GM06990 (cell line): Measurements from ENCODE around the gene NLRP1.

ENCODE experiments used
- DNase-seq: peaks from one replicate; pipeline ENCODE4 v3.0.0-alpha.2; 2011; ENCODE audit not compliant: insufficient read length; ENCODE audit errors: extremely low read depth
- H3K27me3 ChIP-seq: replicated peaks from 2 replicates; pipeline ENCODE4 v1.6.0; 2011; ENCODE audit warnings: low read length; ENCODE audit not compliant: control insufficient read depth, insufficient read depth
- H3K36me3 ChIP-seq: 2 replicates; pipeline ENCODE4 v1.5.1; 2011; ENCODE audit warnings: low read length; ENCODE audit not compliant: control insufficient read depth, insufficient read depth
- H3K4me3 ChIP-seq: replicated peaks from 2 replicates; pipeline ENCODE4 v1.5.1; 2011; ENCODE audit warnings: low read depth, mild to moderate bottlenecking, control low read depth, low read length
- CTCF ChIP-seq: IDR thresholded peaks from 2 replicates; pipeline ENCODE4 v1.5.1; 2011; ENCODE audit warnings: low read length, control low read depth, mild to moderate bottlenecking, inconsistent platforms; ENCODE audit not compliant: insufficient read depth, poor library complexity, severe bottlenecking

The NLRP1 gene

DNA sequence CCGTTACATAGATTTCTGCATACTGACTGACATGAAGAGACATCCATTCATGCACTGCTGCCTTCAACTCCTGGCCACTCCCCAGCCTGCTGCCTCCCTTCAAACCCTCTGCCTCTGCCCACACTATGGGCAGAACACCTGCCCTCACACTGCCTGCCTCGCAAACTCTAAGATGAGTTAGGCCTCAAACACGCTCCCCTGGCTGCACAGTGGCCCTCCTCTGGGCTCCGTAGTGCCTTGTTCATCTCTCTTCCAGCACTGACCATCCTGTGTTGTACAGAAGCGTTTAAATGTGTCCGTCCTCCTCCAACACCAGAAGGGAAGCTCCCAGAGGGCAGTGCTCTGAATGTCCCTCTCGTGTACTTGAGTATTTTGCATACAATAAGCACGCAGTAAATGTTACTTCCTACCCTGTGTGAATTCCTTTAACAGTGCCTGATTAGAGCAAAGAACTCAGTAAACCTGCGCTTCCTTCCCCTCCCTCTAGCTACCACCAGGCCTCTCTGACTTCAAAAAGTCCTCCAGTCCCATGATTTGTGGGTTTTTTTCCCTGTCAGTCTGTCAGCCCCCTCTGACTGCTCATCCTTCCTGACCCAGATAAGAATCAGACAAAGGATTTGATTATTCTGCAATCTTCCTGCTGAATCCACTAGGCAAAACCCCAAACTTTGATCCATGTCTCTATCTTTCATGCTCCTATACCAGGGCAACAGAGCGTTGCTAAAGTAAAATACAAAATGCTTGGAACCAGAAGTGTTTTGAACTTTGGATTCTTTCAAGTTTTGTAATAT lies 119.4 kb downstream of the NLRP1 start:
- H3K36me3 ChIP-seq, result peaks cover 3% of the 10 kb centered on the region

More for the DNA sequence above, 119.4 kb downstream of the NLRP1 start:
- H3K4me3 ChIP-seq, result no peak overlapping the region
- DNase-seq, result no peak
- TF ChIP-seq CTCF, result no peak
- H3K27me3 ChIP-seq, result no peaks in the 10 kb centered on the region
